Smooth muscle cell (in vitro differentiated cells): ENCODE results near the gene OSBP2. TPM values are rescaled to one million over a fixed set of nuclear protein-coding genes. Genes with fewer than 3 reads are reported as not detected.
A peak's percentile ranks its signal among the peaks of the same experiment; 100 is the strongest.

Experiments used
- DNase-seq: peaks from one replicate; lab custom pipeline; 2025; ENCODE audit not compliant: unreplicated experiment; lab: John Stamatoyannopoulos, UW
- H2AFZ ChIP-seq: fragments of 200-600 bp; sonication (generic); 2 replicates; pipeline ENCODE4 v1.6.0; 2016; ENCODE audit warnings: antibody characterized with exemption, low read depth, mild to moderate bottlenecking
- H3F3A ChIP-seq: fragments of 200-600 bp; sonication (generic); 2 replicates; pipeline ENCODE4 v1.6.0; 2017; ENCODE audit warnings: antibody characterized with exemption, low read depth
- H3K27ac ChIP-seq: fragments of 200-600 bp; sonication (generic); 2 replicates; pipeline ENCODE4 v1.5.1; 2016; ENCODE audit warnings: low read depth, mild to moderate bottlenecking
- H3K27me3 ChIP-seq: fragments of 200-600 bp; sonication (generic); 2 replicates; pipeline ENCODE4 v1.6.1; 2016; ENCODE audit warnings: low read depth, mild to moderate bottlenecking
- H3K36me3 ChIP-seq: fragments of 200-600 bp; sonication (generic); 2 replicates; pipeline ENCODE4 v1.5.1; 2016; ENCODE audit warnings: low read depth
- H3K4me1 ChIP-seq: fragments of 200-600 bp; sonication (generic); 2 replicates; pipeline ENCODE4 v1.5.1; 2016; ENCODE audit warnings: low read depth
- H3K4me2 ChIP-seq: fragments of 200-600 bp; sonication (generic); 2 replicates; pipeline ENCODE4 v1.6.0; 2016; ENCODE audit warnings: mild to moderate bottlenecking
- H3K4me3 ChIP-seq: fragments of 200-600 bp; sonication (generic); 2 replicates; pipeline ENCODE4 v1.5.1; 2016; ENCODE audit warnings: mild to moderate bottlenecking
- H3K79me2 ChIP-seq: fragments of 200-600 bp; sonication (generic); 2 replicates; pipeline ENCODE4 v1.6.0; 2016; ENCODE audit warnings: low read depth, mild to moderate bottlenecking
- H3K9ac ChIP-seq: fragments of 200-600 bp; sonication (generic); 2 replicates; pipeline ENCODE4 v1.6.0; 2016; ENCODE audit warnings: low read depth
- H3K9me3 ChIP-seq: fragments of 200-600 bp; sonication (generic); replicated peaks from 2 replicates; pipeline ENCODE4 v1.5.1; 2016; ENCODE audit warnings: low read depth
- H4K20me1 ChIP-seq: fragments of 200-600 bp; sonication (generic); 2 replicates; pipeline ENCODE4 v1.6.0; 2016; ENCODE audit warnings: low read depth
- WGBS: methylation state at CpG from one replicate; pipeline ENCODE4 v1.1.7; 2016; ENCODE audit warnings: low lambda C conversion rate; 5-methylcytosine and 5-hydroxymethylcytosine counted together
- polyA plus RNA-seq: library from polyadenylated mRNA; unstranded; fragments of >200 nt; fragmentation: Nextera tagmentation; extraction: Ambion mirVana; gene quantifications from 2 replicates; pipeline ENCODE4 v1.2.1, GENCODE V29; 2016
- total RNA-seq: library from RNA; depleted of rRNA; stranded (reverse); fragments of >200 nt; gene quantifications from 2 replicates; pipeline ENCODE4 v1.2.3, GENCODE V29; 2014
- TF ChIP-seq, protein P1 (sequence below): fragments of 200-600 bp; sonication (generic); IDR thresholded peaks from 2 replicates; pipeline ENCODE4 v1.5.1; 2017; ENCODE audit warnings: borderline replicate concordance, mild to moderate bottlenecking, antibody characterized with exemption; ENCODE audit not compliant: insufficient read depth, poor library complexity, severe bottlenecking

The OSBP2 gene
- total and polyA plus RNA-seq, 2 experiments from 2014 or later: 4.6 to 4.9 TPM

DNA sequence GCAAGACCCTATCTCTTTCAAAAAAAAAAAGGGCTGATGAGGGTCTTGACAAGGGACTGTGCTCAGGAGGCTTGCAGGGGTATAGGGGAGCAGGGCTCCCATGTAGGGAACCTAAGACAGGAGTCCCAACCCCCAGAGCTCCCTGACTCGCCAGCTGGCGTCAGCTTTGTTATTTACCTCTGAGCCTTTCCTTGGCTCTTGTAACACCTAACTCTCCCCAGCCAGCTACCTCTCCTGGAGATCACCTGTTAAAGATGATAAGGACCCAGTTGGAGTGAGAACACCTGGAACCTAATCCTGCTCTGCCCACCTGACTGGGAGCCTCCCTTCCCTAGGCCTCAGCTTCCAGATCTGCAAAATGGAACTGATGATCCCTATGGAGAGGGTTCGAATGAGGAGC is 45.8 kb upstream of the OSBP2 start:
- 98% methylated on average over 3 of the region's 3 CpGs for WGBS
- Histone ChIP-seq H3K36me3 (no peaks in the 10 kb centered on the region), H3K4me2 (no peak overlapping the region), H3K9ac (no peak overlapping the region), H3K27me3 (no peaks in the 10 kb centered on the region), H3F3A (no peaks in the 10 kb centered on the region), H4K20me1 (no peaks in the 10 kb centered on the region), H3K4me3 (no peak overlapping the region), H3K27ac (peak overlapping the region; percentile 47), H3K4me1 (no peaks in the 10 kb centered on the region), H3K9me3 (no peaks in the 10 kb centered on the region), H2AFZ (no peak overlapping the region), H3K79me2 (no peaks in the 10 kb centered on the region)
- no peak for DNase-seq
- TF ChIP-seq, protein P1, sequence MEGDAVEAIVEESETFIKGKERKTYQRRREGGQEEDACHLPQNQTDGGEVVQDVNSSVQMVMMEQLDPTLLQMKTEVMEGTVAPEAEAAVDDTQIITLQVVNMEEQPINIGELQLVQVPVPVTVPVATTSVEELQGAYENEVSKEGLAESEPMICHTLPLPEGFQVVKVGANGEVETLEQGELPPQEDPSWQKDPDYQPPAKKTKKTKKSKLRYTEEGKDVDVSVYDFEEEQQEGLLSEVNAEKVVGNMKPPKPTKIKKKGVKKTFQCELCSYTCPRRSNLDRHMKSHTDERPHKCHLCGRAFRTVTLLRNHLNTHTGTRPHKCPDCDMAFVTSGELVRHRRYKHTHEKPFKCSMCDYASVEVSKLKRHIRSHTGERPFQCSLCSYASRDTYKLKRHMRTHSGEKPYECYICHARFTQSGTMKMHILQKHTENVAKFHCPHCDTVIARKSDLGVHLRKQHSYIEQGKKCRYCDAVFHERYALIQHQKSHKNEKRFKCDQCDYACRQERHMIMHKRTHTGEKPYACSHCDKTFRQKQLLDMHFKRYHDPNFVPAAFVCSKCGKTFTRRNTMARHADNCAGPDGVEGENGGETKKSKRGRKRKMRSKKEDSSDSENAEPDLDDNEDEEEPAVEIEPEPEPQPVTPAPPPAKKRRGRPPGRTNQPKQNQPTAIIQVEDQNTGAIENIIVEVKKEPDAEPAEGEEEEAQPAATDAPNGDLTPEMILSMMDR: no peak

DNA sequence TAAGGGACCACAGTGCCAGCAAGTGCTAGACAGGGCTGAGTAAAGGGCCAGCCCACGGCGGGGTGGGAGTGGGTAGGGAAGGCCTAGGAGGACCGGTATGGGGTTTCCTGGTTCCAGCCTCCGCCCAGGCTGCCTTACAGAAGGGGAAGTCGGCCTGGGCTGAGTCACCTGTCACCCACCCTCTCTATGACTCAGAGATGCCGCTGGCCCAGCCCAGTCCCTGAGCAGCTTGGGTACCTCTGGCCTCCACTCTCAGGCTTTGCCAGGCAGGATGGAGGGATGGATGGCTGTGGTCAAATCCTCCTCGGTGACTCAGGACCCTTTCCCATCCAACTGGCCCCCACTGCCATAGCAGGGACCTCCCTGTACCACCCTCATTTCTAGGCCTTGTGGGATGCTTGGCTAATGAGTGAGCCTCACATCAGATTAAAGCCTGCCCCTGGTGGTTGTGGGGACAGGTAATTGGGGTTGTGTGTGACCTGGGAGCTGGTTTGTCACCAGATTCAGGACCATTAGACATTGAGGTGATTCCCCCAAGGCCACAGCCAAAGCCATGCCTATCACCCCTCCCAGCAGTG is 45.2 kb upstream of the OSBP2 start:
- Histone ChIP-seq H3K9ac (no peak overlapping the region), H3K4me2 (no peak overlapping the region), H2AFZ (no peak overlapping the region), H4K20me1 (no peaks in the 10 kb centered on the region), H3K79me2 (no peaks in the 10 kb centered on the region), H3K27ac (peak overlapping the region; percentile 47), H3K4me3 (no peak overlapping the region), H3K9me3 (no peaks in the 10 kb centered on the region), H3K36me3 (no peaks in the 10 kb centered on the region), H3K4me1 (no peaks in the 10 kb centered on the region), H3K27me3 (no peaks in the 10 kb centered on the region), H3F3A (no peaks in the 10 kb centered on the region)
- WGBS: 38% methylated on average over 7 of the region's 7 CpGs
- TF ChIP-seq, protein P1: peak; percentile 14
- no peak for DNase-seq

DNA sequence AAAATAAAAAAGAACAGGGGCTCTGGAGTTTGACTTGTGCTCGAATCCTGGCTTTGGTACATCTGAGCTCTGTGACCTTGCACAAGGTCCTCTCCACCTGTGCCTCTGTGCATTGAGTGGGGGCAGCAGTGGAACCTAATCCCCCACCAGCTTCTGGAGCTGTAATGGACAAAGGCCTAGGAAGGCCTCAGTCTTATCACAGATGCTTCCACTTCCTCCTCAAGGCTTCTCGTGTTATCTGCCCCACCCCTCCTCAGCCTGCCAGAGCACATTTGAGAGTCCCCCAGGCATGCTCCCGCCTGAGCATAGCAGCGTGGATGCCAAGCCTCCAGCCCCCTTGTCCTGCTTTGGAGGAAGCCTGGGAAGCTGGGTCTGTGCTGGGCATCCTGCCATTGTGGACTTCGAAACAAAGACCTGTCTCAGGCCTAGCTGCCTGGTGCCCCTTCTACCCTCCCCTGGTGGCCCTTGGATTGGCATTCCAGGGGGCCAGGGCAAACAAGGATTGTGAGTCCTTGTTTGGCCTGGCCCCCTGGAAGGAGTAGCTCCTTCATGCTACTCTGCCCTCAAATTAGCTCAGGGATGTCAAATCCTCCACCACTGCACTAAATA is 44.1 kb upstream of the OSBP2 start:
- 72% methylated on average over 5 of the region's 5 CpGs for WGBS

More for the DNA sequence above, 44.1 kb upstream of the OSBP2 start:
- H3F3A ChIP-seq: no peaks in the 10 kb centered on the region
- no peaks in the 10 kb centered on the region for H3K4me1 ChIP-seq
- no peaks in the 10 kb centered on the region for H3K9me3 ChIP-seq
- TF ChIP-seq, protein P1: no peak
- no peak overlapping the region for H3K4me3 ChIP-seq
- H3K79me2 ChIP-seq: no peaks in the 10 kb centered on the region
- no peaks in the 10 kb centered on the region for H3K36me3 ChIP-seq
- no peak overlapping the region for H3K9ac ChIP-seq
- no peak overlapping the region for H3K27ac ChIP-seq
- DNase-seq: no peak
- H4K20me1 ChIP-seq: no peaks in the 10 kb centered on the region
- no peak overlapping the region for H3K4me2 ChIP-seq
- H3K27me3 ChIP-seq: no peaks in the 10 kb centered on the region
- no peak overlapping the region for H2AFZ ChIP-seq
